Activated T-cell treated with anti-CD3 and anti-CD28 coated beads, Interleukin-2, amount 50 U/mL, for 4 hours (primary cell): Measurements from ENCODE around the gene PRR12. TPM values are rescaled to one million over a fixed set of nuclear protein-coding genes. Genes with fewer than 3 reads are reported as not detected.
"Not testable (repeated sequence)": the region's sequence is repeated elsewhere in the genome, so short reads cannot be mapped to it uniquely, and the experiment has no call there.

Experiments
- ATAC-seq, 2 donors: fragments of 200-7000 bp; cut with Tn5 transposase; one replicate each; pipeline ENCODE4 v1.10.0; 2021
- DNase-seq: peaks from one replicate; pipeline ENCODE4 v3.0.0-alpha.2; 2020
- H3K27me3 Mint-ChIP-seq: one replicate; pipeline ENCODE4 v1.8.0; 2021; ENCODE audit warnings: low read depth, mixed read lengths
- H3K36me3 Mint-ChIP-seq: one replicate; pipeline ENCODE4 v1.8.0; 2022; ENCODE audit warnings: mixed read lengths; ENCODE audit not compliant: insufficient read depth
- H3K4me1 Mint-ChIP-seq: one replicate; pipeline ENCODE4 v1.8.0; 2021; ENCODE audit warnings: low read depth, mixed read lengths
- H3K4me3 Mint-ChIP-seq: one replicate; pipeline ENCODE4 v1.8.0; 2021; ENCODE audit warnings: mild to moderate bottlenecking, moderate library complexity, mixed read lengths
- H3K9me3 Mint-ChIP-seq: one replicate; pipeline ENCODE4 v1.8.0; 2021; ENCODE audit warnings: mixed read lengths
- total RNA-seq, 3 donors: library from RNA; stranded (reverse); gene quantifications; one replicate each; pipeline ENCODE4 v1.2.1, GENCODE V29; 2021

The PRR12 gene
- total RNA-seq, 3 donors from 2014 or later, result 28.0 to 33.1 (median 28.7) TPM

DNA sequence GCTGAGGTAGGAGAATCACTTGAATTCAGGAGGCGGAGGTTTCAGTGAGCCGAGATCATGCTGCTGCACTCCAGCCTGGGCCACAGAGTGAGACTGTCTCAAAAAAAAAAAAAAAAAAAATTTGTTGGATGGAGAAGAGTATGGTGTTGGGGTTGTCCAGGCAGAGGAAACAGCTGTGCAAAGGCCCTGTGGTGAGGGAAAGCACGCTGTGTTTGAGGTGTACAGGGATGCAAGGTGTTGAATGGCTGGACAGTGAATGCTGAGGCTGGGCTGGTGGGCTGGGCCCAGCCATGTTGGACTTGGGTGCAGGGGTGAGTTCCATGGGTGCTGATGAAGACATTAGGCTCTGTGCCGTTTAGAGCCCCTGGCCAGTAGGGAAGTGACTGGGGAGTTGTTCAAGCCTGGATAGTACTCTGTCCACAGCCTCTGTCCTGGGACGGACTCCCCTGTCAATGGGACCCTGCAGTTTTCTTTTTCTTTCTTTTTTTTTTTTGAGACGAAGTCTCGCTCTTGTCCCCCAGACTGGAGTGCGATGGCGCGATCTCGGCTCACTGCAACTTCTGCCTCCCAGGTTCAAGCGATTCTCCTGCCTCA is 18.6 kb downstream of the PRR12 start:
- H3K27me3 Mint-ChIP-seq, result no peaks in the 10 kb centered on the region
- no peak for DNase-seq
- ATAC-seq, result no peak
- H3K4me1 Mint-ChIP-seq, result peaks cover 18% of the 10 kb centered on the region
- H3K9me3 Mint-ChIP-seq, result no peaks in the 10 kb centered on the region
- H3K36me3 Mint-ChIP-seq, result peaks cover 8% of the 10 kb centered on the region
- H3K4me3 Mint-ChIP-seq, result no peak overlapping the region

DNA sequence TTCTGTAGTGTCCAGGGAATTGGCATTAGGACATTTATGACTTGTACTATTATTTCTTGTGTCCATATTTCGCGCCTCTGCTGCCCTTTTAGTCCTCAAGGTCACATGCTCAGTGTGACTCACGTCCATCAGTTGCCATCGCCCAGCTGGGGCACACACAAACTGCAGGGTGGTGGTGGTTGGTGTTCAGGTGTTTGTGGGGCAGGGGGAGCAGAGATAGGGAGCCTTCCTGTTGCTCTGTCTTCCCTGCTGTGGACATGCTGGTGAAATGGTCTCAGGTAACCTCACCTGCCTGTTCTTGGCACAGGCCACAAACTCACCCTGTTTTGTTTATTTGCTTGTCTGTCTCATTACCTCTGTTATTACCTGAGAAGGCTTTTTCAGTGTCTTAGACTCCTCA is 22.4 kb downstream of the PRR12 start:
- ATAC-seq (no peak), DNase-seq (no peak)
- no peaks in the 10 kb centered on the region for H3K27me3 Mint-ChIP-seq
- no peak overlapping the region for H3K4me3 Mint-ChIP-seq
- no peaks in the 10 kb centered on the region for H3K9me3 Mint-ChIP-seq
- H3K4me1 Mint-ChIP-seq, result peaks cover 18% of the 10 kb centered on the region
- peaks cover 28% of the 10 kb centered on the region for H3K36me3 Mint-ChIP-seq

DNA sequence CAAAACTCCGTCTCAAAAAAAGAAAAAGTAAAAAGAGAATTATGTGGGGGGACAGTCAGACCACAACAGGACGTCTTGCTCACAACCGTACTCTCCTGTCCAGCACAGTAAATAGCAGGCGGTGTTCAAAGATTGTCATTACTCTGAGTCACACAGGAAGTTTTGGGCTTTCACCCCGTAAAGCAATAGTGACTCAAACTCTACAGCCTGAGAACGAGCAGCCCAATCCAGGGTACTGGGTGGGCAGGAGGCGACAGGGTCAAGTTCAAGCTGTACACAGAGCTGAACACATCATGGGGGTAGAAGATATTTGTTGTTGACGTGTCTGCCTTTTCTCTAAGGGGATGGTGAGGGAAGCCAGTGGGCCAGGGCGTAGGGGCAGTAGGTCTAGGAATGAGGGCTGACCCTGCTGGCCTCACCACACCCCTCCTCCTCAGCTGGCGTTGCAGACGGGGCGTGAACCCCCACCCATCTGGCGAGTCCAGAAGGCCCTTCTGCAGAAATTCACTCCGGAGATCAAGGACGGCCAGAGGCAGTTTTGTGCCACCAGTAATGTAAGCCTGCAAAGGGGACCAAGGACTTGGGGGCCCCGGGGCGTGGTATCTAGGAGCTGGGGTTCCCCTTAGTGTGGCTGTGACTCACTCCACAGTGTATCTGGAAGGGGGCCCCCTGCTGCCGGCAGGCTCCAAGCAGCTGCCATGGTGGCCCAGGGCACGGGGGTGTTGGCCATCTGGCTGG is 23.3 kb downstream of the PRR12 start:
- Mint-ChIP-seq H3K4me3 (no peak overlapping the region), H3K27me3 (no peaks in the 10 kb centered on the region), H3K9me3 (no peaks in the 10 kb centered on the region), H3K4me1 (peaks cover 18% of the 10 kb centered on the region), H3K36me3 (peaks cover 33% of the 10 kb centered on the region)
- ATAC-seq (peak; percentile 83 to 84), DNase-seq (no peak)

DNA sequence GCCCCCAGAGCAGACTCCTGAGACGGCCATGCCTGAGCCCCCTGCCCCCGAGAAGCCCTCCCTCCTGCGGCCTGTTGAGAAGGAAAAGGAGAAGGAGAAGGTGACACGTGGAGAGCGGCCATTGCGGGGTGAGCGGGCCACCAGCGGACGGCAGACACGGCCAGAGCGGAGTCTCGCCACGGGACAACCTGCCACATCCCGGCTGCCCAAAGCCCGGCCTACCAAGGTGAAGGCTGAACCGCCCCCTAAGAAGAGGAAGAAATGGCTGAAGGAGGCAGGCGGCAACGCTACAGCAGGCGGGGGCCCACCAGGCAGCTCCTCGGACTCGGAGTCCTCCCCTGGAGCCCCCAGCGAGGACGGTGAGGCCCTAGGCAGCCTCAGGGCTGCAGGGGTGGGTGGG is 24.9 kb downstream of the PRR12 start:
- H3K36me3 Mint-ChIP-seq, result peaks cover 36% of the 10 kb centered on the region
- no peak overlapping the region for H3K4me3 Mint-ChIP-seq
- no peaks in the 10 kb centered on the region for H3K9me3 Mint-ChIP-seq
- peaks cover 17% of the 10 kb centered on the region for H3K4me1 Mint-ChIP-seq
- ATAC-seq (no peak), DNase-seq (no peak)
- no peaks in the 10 kb centered on the region for H3K27me3 Mint-ChIP-seq

DNA sequence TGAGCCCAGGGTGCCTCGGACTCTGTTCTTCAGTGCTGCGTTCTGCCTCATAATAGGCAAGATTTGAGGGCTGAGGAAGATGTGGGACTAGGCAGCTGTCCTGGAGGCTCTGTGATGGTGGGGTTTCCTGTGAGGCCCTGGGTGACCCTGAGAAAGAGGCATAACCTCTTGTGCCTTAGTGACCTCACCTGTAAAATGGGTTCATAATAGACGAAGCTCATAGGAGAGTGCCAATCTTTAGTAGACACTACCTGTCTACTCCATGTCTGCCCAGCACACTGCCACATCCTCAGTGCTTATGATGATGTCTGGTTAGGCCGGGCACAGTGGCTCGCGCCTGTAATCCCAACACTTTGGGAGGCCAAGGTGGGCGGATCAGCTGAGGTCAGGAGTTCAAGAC is 25.6 kb downstream of the PRR12 start:
- H3K36me3 Mint-ChIP-seq, result peaks cover 36% of the 10 kb centered on the region
- H3K27me3 Mint-ChIP-seq, result no peaks in the 10 kb centered on the region
- H3K4me3 Mint-ChIP-seq, result no peak overlapping the region
- ATAC-seq, result no peak
- H3K9me3 Mint-ChIP-seq, result no peaks in the 10 kb centered on the region
- H3K4me1 Mint-ChIP-seq, result peaks cover 17% of the 10 kb centered on the region
- DNase-seq, result no peak

DNA sequence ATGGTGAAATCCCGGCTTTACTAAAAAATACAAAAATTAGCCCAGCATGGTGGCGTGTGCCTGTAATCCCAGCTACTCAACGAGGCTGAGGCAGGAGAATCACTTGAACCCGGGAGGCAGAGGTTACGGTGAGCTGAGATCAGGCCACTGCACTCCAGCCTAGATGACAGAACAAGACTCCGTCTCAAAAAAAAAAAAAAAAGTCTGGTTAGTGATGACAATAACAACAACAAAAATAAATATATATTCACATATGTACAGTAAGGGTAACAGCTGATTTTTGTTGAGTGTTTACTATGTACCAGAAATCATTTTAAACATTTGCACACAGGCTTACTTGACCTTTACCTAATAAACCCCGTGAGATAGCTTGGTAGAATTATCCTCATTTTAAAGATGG is 26.0 kb downstream of the PRR12 start:
- Mint-ChIP-seq H3K9me3 (no peaks in the 10 kb centered on the region), H3K36me3 (peaks cover 36% of the 10 kb centered on the region)

DNA sequence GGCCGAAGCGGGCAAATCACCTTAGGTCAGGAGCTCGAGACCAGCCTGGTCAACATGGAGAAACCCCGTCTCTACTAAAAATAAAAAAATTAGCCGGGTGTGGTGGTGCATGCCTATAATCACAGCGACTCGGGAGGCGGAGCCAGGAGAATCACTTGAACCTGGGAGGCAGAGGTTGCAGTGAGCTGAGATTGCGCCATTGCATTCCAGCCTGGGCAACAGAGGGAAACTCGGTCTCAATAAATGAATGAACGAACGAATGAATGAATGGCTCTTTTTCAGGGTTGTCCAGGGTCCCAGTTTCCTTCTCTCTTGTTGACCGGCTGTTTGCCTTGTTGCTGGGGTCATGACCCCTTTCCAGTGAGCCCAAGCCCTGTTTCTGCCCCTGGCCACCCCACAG is 26.9 kb downstream of the PRR12 start:
- not testable (repeated sequence) for H3K27me3 Mint-ChIP-seq, H3K9me3 Mint-ChIP-seq, DNase-seq, H3K4me3 Mint-ChIP-seq, ATAC-seq
- peaks cover 13% of the 10 kb centered on the region for H3K4me1 Mint-ChIP-seq
- H3K36me3 Mint-ChIP-seq, result peaks cover 35% of the 10 kb centered on the region

More for the DNA sequence above, 26.0 kb downstream of the PRR12 start:
- Mint-ChIP-seq H3K27me3 (no peaks in the 10 kb centered on the region), H3K4me1 (peaks cover 17% of the 10 kb centered on the region), H3K4me3 (no peak overlapping the region)
- no peak for DNase-seq
- no peak for ATAC-seq

DNA sequence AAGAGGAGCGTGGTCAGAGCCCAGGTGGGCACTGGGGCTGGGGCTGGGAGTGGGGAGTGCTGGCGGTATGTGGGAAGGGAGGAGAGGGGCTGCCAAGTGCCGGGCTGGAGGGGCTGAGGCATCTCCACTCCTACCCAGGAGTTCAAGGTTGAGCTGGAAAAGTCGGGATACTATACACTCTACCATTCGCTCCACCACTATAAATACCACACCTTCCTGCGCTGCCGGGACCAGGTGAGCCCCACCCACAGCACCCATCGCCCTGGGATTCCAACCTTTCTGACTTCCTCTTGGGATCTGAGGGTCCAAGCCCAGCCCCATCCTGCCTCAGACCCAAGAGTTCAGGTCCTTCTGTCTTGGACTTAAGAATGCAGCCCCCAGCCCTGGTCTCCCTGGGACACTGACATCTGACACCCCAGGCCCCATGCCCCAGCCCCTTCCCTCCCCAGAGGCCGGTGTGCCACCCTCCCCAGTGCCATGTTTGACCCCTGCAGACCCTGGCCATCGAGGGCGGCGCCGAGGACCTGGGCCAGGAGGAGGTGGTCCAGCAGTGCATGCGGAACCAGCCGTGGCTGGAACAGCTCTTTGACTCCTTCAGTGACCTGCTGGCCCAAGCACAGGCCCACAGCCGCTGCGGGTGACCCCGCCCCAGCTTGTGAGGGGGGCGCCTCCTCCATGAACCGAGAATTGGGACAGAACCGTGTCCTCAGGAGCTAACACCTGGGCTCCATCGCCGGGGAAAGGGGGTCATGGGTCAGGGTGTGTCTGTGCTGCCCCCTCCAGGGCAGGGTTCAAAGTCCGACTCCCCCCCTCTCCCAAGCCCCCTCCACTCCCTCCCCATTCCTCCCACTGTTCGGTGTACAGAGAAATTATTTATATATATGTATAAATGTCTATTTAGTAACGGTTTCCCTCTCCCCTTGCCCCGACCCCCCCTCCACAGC is 34.3 kb downstream of the PRR12 start:
- DNase-seq (no peak), ATAC-seq (no peak)
- Mint-ChIP-seq H3K4me3 (no peak overlapping the region), H3K9me3 (no peaks in the 10 kb centered on the region), H3K4me1 (no peaks in the 10 kb centered on the region), H3K27me3 (no peaks in the 10 kb centered on the region), H3K36me3 (peaks cover 10% of the 10 kb centered on the region)

DNA sequence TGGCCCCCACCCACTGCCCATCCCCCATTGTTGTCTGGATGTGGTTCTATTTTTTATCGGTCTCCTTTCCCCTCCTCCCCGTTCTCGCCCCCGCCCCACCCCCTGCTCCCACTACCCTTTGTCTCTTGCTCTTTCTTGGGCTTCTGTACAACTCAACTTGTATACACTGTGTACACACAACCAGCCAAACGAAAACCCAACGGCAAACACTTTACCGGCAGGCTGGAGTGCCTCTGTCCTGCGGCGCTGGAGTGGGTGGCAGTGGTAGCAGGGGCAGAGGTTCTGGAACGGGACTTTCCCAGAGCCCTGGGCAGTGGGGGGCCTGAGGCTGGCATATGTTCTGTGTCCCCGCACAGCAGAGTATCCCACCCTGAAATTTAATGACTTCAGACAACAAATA is 35.2 kb downstream of the PRR12 start:
- H3K36me3 Mint-ChIP-seq, result peaks cover 10% of the 10 kb centered on the region
- DNase-seq (no peak), ATAC-seq (no peak)

DNA sequence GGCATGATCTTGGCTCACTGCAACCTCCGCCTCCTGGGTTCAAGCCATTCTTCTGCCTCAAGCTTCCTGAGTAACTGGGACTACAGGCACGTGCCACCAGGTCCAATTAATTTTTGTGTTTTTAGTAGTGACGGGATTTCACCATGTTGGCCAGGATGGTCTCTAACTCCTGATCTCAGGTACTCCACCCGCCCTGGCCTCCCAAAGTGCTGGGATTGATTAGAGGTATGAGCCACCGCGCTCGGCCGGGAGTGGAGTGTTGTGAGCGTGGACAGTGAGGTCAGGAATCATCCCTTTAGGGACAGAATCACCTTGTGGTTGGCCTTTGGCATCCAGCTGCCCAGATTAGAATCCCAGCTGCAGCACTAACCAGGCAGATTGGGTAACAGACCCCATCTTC is 38.7 kb downstream of the PRR12 start:
- DNase-seq (no peak), ATAC-seq (no peak)
- Mint-ChIP-seq H3K9me3 (no peaks in the 10 kb centered on the region), H3K4me1 (no peaks in the 10 kb centered on the region), H3K36me3 (peaks cover 5% of the 10 kb centered on the region), H3K4me3 (no peak overlapping the region), H3K27me3 (no peaks in the 10 kb centered on the region)

More for the DNA sequence above, 35.2 kb downstream of the PRR12 start:
- no peak overlapping the region for H3K4me3 Mint-ChIP-seq
- H3K9me3 Mint-ChIP-seq, result no peaks in the 10 kb centered on the region
- no peaks in the 10 kb centered on the region for H3K4me1 Mint-ChIP-seq
- no peaks in the 10 kb centered on the region for H3K27me3 Mint-ChIP-seq

DNA sequence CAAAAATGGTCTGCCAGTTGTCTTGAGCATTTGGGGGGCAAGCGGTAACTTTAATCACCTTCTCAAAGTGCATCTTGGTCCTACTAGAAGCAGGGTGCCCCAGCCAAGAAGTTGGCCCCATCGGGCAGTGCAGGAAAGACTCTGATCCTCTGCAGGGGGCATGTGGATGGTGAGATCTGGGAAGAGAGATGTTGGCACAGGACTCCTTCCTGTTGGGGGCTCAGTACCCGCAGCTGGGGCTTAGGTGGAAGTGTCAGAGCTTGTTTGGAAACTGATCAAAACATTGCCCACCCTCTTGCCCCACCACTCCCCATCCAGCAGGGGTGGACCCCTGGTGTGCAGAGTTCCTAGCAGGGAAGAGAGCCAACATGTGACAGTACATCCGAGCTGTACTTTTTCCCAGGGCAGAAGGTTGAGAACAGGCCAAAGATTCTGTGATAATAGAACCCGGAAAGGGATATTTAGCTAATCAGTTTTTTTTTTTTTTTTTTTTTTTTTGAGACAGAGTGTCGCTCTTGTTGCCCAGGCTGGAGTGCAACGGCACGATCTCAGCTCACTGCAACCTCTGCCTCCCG is 40.1 kb downstream of the PRR12 start:
- H3K4me3 Mint-ChIP-seq, result no peak overlapping the region
- ATAC-seq, result no peak
- H3K36me3 Mint-ChIP-seq, result peaks cover 5% of the 10 kb centered on the region
- H3K27me3 Mint-ChIP-seq, result no peaks in the 10 kb centered on the region
- no peak for DNase-seq
- no peaks in the 10 kb centered on the region for H3K9me3 Mint-ChIP-seq
- H3K4me1 Mint-ChIP-seq, result no peaks in the 10 kb centered on the region

DNA sequence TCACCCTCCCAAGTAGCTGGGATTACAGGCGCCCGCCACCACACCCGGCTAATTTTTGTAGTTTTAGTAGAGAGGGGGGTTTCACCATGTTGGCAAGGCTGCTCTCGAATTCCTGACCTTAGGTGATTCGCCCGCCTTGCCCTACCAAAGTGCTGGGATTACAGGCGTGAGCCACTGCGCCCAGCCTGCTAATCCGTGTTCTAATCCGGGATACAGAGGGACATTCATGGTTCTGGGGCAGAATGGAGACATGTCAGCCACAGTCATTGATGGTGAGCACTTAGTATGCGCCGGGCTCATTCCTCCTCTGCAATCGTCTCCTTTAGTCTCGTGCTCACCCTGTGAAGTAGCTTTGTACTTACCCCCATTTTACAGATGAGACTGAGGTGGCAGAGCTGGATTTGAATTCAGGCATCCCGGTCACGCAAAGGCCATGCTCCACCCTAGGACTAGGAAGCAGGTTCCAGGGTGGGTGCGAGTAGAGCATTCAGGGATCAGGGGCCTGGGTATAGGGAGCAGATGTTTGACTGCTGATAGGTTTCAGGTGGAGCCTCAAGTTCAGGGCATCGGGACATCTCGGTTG is 40.7 kb downstream of the PRR12 start:
- no peaks in the 10 kb centered on the region for H3K4me1 Mint-ChIP-seq
- no peaks in the 10 kb centered on the region for H3K9me3 Mint-ChIP-seq
- no peak for ATAC-seq
- no peak for DNase-seq
- H3K4me3 Mint-ChIP-seq, result no peak overlapping the region
- H3K36me3 Mint-ChIP-seq, result peaks cover 5% of the 10 kb centered on the region
- H3K27me3 Mint-ChIP-seq, result no peaks in the 10 kb centered on the region

DNA sequence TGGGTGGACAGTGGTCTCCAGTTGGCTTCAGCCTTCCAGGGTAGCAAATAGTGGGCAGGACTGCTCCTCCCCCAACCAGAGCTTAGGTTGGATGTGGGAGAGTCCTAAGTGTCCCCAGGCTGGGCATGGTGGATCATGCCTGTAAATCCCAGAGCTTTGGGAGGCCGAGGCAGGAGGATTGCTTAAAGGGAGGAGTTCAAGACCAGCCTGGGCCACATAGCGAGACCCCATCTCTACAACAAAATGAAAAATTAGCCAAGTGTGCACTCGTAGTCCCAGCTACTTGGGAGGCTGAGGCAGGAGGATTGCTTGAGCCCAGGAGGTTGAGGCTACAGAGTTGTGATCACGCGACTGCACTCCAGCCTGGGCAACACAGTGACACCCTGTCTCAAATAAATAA is 41.6 kb downstream of the PRR12 start:
- H3K4me1 Mint-ChIP-seq, result no peaks in the 10 kb centered on the region
- H3K4me3 Mint-ChIP-seq, result no peak overlapping the region
- no peaks in the 10 kb centered on the region for H3K9me3 Mint-ChIP-seq
- DNase-seq (no peak), ATAC-seq (no peak)
- peaks cover 4% of the 10 kb centered on the region for H3K36me3 Mint-ChIP-seq
- H3K27me3 Mint-ChIP-seq, result no peaks in the 10 kb centered on the region

DNA sequence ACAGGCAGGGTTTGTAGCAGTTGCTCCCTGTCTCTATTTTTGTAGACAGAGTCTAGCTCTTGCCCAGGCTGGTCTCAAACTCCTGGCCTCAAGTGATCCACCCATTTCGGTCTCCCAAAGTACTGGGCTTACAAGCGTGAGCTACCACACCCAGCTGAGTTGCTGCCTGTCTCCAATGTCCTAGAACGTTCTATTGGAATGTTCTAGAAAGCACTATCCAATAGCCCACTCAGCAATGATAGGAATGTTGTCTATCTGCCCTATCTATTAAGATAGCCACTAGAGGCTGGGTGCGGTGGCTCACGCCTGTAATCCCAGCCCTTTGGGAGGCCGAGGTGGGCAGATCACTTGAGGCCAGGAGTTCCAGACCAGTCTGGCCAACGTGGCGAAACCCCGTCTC is 42.3 kb downstream of the PRR12 start:
- not testable (repeated sequence) for H3K4me1 Mint-ChIP-seq, H3K36me3 Mint-ChIP-seq, ATAC-seq, H3K27me3 Mint-ChIP-seq, H3K4me3 Mint-ChIP-seq, DNase-seq, H3K9me3 Mint-ChIP-seq
